Cardiac fibroblast (primary cell): Measurements from ENCODE around the gene STMP1.

Experiments
- DNase-seq, 2 donors: peaks; one replicate each; pipeline versions ENCODE4 v3.0.0 to v3.0.0-alpha.2; 2010; ENCODE audit warnings: low read depth in 2 of 2
- H3K4me3 ChIP-seq, 2 donors: replicated peaks in 1 of 2; 1 replicate in 1 of 2; 2 replicates in 1 of 2; pipeline ENCODE4 v1.5.1; 2011; ENCODE audit warnings: low read depth in 2 of 2, low read length in 2 of 2, mild to moderate bottlenecking in 2 of 2, moderate library complexity in 1 of 2
- CTCF ChIP-seq: IDR thresholded peaks from one replicate; pipeline ENCODE4 v1.5.1; 2011; ENCODE audit warnings: low read depth, mild to moderate bottlenecking, low read length, inconsistent platforms

Gene STMP1

GRCh38 chr7:135693558-135693957 is 31.2 kb downstream of the STMP1 start:
- no peak for DNase-seq
- TF ChIP-seq CTCF, result no peak
- no peak overlapping the region for H3K4me3 ChIP-seq

- H3K4me3 ChIP-seq, result no peak overlapping the region
- no peak for DNase-seq
- TF ChIP-seq CTCF, result no peak
These were observed 35.1 kb downstream of the STMP1 start for GRCh38 chr7:135697276-135698049.

GRCh38 chr7:135704074-135704473 is 41.8 kb downstream of the STMP1 start:
- H3K4me3 ChIP-seq, result no peak overlapping the region
- no peak for DNase-seq
- TF ChIP-seq CTCF, result peak; percentile 30

- H3K4me3 ChIP-seq, result no peak overlapping the region
- TF ChIP-seq CTCF, result no peak
- no peak for DNase-seq
These were observed 42.4 kb downstream of the STMP1 start for GRCh38 chr7:135704698-135705097.

GRCh38 chr7:135706038-135706742 is 43.9 kb downstream of the STMP1 start:
- no peak for TF ChIP-seq CTCF
- H3K4me3 ChIP-seq, result no peak overlapping the region
- no peak for DNase-seq

- peak in 1 of 2 donors; percentile 26 for DNase-seq
- TF ChIP-seq CTCF, result no peak
- H3K4me3 ChIP-seq, result no peak overlapping the region
These were observed 44.7 kb downstream of the STMP1 start for GRCh38 chr7:135706858-135707569.
